GM21423 (cell line): ENCODE results near the gene MAP7.
"Not testable (repeated sequence)": the region's sequence is repeated elsewhere in the genome, so short reads cannot be mapped to it uniquely, and the experiment has no call there.

Experiments
- ATAC-seq: cut with Tn5 transposase; IDR thresholded peaks from one replicate; pipeline ENCODE4 v1.9.1; 2021; ENCODE audit warnings: mild to moderate bottlenecking, moderate library complexity; ENCODE audit not compliant: unreplicated experiment

Gene MAP7

DNA sequence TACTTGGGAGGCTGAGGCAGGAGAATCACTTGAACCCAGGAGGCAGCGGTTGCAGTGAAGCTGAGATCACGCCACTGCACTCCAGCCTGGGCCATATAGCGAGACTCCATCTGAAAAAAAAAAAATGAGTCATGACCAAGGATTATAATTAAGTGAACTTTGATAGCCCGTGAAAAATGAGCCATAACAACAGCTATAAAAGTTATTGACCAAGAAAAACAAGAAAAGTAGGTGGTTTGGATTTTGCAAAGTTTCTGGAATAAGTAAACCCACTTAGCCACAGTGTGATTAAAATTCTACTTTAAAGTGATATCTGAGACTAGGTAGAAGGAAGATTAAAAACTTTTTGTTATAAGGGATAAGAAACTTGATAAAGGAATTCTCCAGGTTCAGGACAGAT, 234.6 kb downstream of the MAP7 start:
- ATAC-seq, result no peak

DNA sequence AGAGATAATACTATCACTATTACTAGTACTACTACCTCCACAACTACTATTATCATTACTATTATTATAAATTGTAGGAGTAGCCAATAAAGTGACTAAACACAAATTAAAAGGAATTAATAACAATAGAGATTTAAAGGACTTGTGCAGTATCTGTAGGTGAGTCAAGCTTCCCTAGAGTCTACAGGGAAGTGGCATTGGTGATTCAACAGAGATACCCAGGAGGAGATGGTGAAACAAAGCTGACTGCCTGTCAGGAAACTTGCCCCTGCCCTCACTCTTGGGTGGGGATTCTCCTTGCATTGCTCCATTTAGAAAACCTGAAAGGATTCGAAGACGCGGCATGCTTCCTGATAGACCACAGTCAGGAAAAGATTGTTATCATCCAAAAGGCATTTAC, 237.2 kb downstream of the MAP7 start:
- ATAC-seq, result no peak

DNA sequence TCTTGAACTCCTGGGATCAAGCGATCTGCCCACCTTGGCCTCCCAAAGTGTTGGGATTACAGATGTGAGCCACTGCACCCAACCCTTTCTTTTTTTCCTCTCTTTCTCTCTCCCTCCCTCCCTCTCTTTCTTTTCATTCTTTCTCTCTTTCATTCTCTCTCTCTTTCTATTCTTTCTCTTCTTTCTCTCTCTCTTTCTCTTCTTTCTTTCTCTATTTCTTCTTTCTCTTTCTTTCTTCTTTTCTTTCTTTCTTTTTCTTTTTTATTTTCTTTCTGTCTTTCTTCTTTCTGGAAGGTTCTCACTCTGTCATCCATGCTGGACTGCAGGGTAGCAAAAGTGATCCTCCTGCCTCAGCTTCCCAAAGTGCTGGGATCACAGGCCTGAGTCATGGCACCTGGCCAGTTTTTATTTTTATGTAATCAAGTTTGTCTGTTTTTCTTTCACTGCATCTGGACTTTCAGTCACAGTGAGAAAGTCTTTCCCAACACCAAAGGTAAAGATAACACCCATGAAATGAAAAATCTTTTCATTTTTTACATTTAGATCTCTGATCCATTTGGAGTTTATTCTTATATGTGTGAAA, 240.4 kb downstream of the MAP7 start:
- ATAC-seq, result no peak

DNA sequence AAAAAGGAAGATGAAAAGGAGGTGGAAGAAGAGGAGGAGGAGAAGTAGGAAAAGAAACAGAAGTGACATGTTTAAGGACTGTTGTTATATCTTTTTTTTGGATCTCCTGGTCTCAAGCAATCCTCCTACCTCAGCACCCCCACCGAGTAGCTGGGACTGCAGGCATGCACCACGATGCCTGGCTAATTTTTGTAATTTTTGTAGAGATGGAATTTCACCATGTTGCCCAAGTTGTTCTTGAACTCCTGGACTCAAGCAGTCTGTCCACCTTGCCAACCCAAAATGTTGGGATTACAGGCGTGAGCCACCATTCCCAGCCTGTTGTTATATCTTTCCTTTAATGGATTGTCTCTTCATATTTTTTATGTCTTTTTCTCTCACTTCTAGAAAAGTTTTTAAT, 241.1 kb downstream of the MAP7 start:
- no peak for ATAC-seq

DNA sequence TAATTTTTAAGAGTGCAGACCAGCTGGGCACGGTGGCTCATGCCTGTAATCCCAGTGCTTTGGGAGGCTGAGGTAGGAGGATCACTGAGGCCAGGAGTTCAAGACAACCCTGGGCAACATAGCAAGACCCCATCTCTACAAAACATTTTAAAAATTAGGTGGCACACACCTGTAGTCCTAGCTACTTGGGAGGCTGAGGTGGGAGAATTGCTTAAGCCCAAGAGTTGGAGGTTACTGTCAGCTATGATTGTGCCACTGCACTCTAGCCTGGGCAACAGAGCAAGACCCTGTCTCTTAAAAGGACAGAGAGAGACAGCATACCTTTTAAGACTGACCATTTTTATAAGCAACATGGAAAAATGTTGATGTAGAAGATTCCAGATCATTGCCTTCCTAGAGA, 241.8 kb downstream of the MAP7 start:
- ATAC-seq, result not testable (repeated sequence)

DNA sequence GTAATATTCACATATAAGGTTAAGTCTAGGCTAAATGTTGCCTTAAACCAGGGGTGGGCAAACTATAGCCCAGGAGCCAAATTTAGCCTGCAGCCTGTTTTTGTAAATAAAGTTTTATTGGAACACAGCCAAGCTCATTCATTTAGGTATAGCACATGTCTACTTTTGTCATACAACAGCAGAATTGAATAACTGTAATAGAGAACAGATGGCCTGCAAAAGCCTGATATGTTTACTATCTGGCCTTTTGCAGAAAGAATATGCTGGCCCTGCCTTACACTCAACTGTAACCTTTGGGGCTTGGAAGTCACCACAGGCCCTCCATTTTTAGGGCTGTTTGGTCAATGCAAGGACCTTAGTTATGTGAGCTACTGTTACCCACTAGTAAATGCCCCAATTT, 242.9 kb downstream of the MAP7 start:
- ATAC-seq, result no peak

DNA sequence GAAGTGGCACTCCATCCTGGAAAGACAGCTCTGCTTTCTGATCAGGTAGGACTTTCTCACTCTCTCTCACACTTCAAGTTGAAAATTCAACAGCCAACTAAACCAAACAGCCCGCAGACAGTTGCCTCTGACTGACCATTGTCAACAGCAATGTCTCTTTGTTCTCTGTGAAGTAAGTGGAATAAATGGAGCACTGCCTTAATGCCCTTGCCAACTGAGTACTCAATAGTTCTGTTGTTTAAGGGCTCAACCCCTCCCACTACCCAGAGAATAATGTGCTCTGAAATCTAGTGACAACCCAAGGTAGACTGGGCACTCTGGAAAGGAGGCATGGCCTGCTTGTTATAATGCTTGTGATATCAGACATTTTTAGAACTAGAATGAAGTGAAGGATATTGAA, 243.8 kb downstream of the MAP7 start:
- no peak for ATAC-seq

DNA sequence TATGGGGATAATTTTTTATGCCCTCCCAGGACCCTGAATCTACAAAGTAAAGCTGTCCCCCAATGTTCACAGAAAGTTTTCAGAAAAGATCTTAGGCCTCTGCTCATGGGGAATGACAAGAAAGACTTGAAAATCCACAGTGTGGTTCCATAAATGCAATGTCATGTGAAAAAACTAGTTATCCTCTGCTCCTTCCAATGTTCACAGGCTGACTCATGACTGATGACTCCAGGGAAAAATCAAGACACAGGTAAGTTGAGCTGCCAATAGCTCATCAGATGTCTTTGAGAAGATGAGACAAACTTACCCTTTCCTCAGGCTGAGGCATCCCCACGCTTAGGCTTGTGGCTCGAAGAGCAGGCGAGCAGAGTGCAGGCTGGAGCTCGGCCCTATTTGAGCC, 245.8 kb downstream of the MAP7 start:
- ATAC-seq, result no peak

DNA sequence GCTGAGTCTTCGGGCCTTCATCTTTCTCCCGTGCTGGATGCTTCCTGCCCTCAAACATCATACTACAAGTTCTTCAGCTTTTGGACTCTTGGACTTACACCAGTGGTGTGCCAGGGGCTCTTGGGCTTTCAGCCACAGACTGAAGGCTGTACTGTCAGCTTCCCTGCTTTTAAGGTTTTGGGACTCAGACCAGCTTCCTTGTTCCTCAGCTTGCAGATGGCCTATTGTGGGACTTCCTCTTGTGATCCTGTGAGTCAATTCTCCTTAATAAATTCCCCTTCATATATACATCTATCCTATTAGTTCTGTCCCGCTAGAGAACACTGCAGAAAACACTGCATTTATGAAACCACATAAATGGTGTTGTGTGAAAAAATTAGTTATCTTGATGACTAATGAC, 246.7 kb downstream of the MAP7 start:
- no peak for ATAC-seq

DNA sequence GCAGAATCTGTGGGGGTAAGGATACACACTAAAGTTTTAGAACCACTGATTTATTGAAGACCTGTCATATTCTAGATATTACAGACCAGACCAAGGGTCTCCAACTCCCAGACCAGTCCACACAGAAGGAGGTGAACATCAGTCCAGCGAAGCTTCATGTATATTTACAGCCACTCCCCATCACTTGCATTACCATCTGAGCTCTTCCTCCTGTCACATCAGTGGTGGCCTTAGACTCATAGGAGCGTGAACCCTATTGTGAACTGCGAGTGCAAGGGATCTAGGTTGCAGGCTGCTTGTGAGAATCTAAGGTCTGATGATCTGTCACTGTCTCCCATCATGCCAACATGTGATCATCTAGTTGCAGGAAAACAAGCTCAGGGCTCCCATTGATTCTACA, 255.6 kb downstream of the MAP7 start:
- no peak for ATAC-seq
